ENCODE results near the gene ABCA3. TPM values are rescaled to one million over a fixed set of nuclear protein-coding genes. Genes with fewer than 3 reads are reported as not detected.

Gene ABCA3
- total RNA-seq, 1 experiment from 2014 or later = 18.0 TPM

- DNase-seq (ENCODE audit: low read depth) = no peak
- in situ Hi-C loops (cut with HindIII; ENCODE audit: low pct_unique_long_range_greater_than_20kb, low sequenced_read_pairs) = no loop called here
These were observed 54.0 kb downstream of the ABCA3 start for GRCh38 chr16:2286550-2286949.

- in situ Hi-C loops (cut with HindIII; ENCODE audit: low pct_unique_long_range_greater_than_20kb, low sequenced_read_pairs) = no loop called here
- DNase-seq (ENCODE audit: low read depth) = no peak
These were observed 54.8 kb downstream of the ABCA3 start for GRCh38 chr16:2285731-2286191.

- no peak for DNase-seq (ENCODE audit: low read depth)
- in situ Hi-C loops (cut with HindIII; ENCODE audit: low pct_unique_long_range_greater_than_20kb, low sequenced_read_pairs) = no loop called here
These were observed 55.5 kb downstream of the ABCA3 start for GRCh38 chr16:2284797-2285576.

- DNase-seq (ENCODE audit: low read depth) = no peak
- in situ Hi-C loops (cut with HindIII; ENCODE audit: low pct_unique_long_range_greater_than_20kb, low sequenced_read_pairs) = no loop called here
These were observed 56.3 kb downstream of the ABCA3 start for GRCh38 chr16:2284001-2284770.

GRCh38 chr16:2282866-2283555, 57.5 kb downstream of the ABCA3 start:
- no peak for DNase-seq (ENCODE audit: low read depth)
- in situ Hi-C loops (cut with HindIII; ENCODE audit: low pct_unique_long_range_greater_than_20kb, low sequenced_read_pairs) = no loop called here

GRCh38 chr16:2282262-2282661, 58.3 kb downstream of the ABCA3 start:
- DNase-seq (ENCODE audit: low read depth) = no peak
- in situ Hi-C loops (cut with HindIII; ENCODE audit: low pct_unique_long_range_greater_than_20kb, low sequenced_read_pairs) = no loop called here

GRCh38 chr16:2280981-2281542, 59.5 kb downstream of the ABCA3 start:
- no peak for DNase-seq (ENCODE audit: low read depth)
- in situ Hi-C loops (cut with HindIII; ENCODE audit: low pct_unique_long_range_greater_than_20kb, low sequenced_read_pairs) = no loop called here

GRCh38 chr16:2280461-2280860, 60.1 kb downstream of the ABCA3 start:
- no peak for DNase-seq (ENCODE audit: low read depth)
- in situ Hi-C loops (cut with HindIII; ENCODE audit: low pct_unique_long_range_greater_than_20kb, low sequenced_read_pairs) = no loop called here

GRCh38 chr16:2278956-2279800, 61.4 kb downstream of the ABCA3 start:
- no peak for DNase-seq (ENCODE audit: low read depth)
- in situ Hi-C loops (cut with HindIII; ENCODE audit: low pct_unique_long_range_greater_than_20kb, low sequenced_read_pairs) = no loop called here

GRCh38 chr16:2278272-2278608, 62.3 kb downstream of the ABCA3 start:
- in situ Hi-C loops (cut with HindIII; ENCODE audit: low pct_unique_long_range_greater_than_20kb, low sequenced_read_pairs) = no loop called here
- no peak for DNase-seq (ENCODE audit: low read depth)

GRCh38 chr16:2277466-2278271, 62.9 kb downstream of the ABCA3 start:
- no peak for DNase-seq (ENCODE audit: low read depth)
- in situ Hi-C loops (cut with HindIII; ENCODE audit: low pct_unique_long_range_greater_than_20kb, low sequenced_read_pairs) = no loop called here

- DNase-seq (ENCODE audit: low read depth) = no peak
- in situ Hi-C loops (cut with HindIII; ENCODE audit: low pct_unique_long_range_greater_than_20kb, low sequenced_read_pairs) = no loop called here
These were observed 63.9 kb downstream of the ABCA3 start for GRCh38 chr16:2276368-2277195.

- no peak for DNase-seq (ENCODE audit: low read depth)
- in situ Hi-C loops (cut with HindIII; ENCODE audit: low pct_unique_long_range_greater_than_20kb, low sequenced_read_pairs) = no loop called here
These were observed 64.8 kb downstream of the ABCA3 start for GRCh38 chr16:2275476-2276367.

- no peak for DNase-seq (ENCODE audit: low read depth)
- in situ Hi-C loops (cut with HindIII; ENCODE audit: low pct_unique_long_range_greater_than_20kb, low sequenced_read_pairs) = no loop called here
These were observed 66.6 kb downstream of the ABCA3 start for GRCh38 chr16:2273931-2274330.

GRCh38 chr16:2273484-2273883, 67.0 kb downstream of the ABCA3 start:
- in situ Hi-C loops (cut with HindIII; ENCODE audit: low pct_unique_long_range_greater_than_20kb, low sequenced_read_pairs) = no loop called here
- no peak for DNase-seq (ENCODE audit: low read depth)

All from Caki2 (cell line).